ENCODE results near the gene CHRNA9.

CHRNA9 gene

GRCh38 chr4:40337523-40337922 is 2.4 kb downstream of the CHRNA9 start:
- no peak overlapping the region for H3K27ac ChIP-seq (ENCODE audit: low read length, poor library complexity, severe bottlenecking)

GRCh38 chr4:40340030-40340429 is 4.9 kb downstream of the CHRNA9 start:
- Histone ChIP-seq H2BK5ac (ENCODE audit: low read depth, low read length, poor library complexity, severe bottlenecking) (no peak overlapping the region), H2BK15ac (ENCODE audit: low read depth, poor library complexity, severe bottlenecking) (no peak overlapping the region), H3K18ac (ENCODE audit: low read depth in 1 of 2, low read length in 2 of 2) (no peak overlapping the region), H2AFZ (ENCODE audit: low read depth, low read length) (no peak overlapping the region), H3K27me3 (ENCODE audit: control insufficient read depth in 1 of 2, insufficient read depth in 1 of 2, low read length in 2 of 2) (peaks cover 7 to 10% of the 10 kb centered on the region in 2 experiments), H3K4ac (ENCODE audit: low read depth in 1 of 2, low read length in 2 of 2) (no peak overlapping the region), H3K27ac (ENCODE audit: low read length, poor library complexity, severe bottlenecking) (no peak overlapping the region), H2BK120ac (ENCODE audit: low read depth, low read length) (no peak overlapping the region), H2AK5ac (ENCODE audit: low read length, severe bottlenecking) (no peak overlapping the region), H3K79me1 (replicated peaks; ENCODE audit: low read length, poor library complexity, severe bottlenecking) (no peaks in the 10 kb centered on the region), H3K4me3 (ENCODE audit: insufficient read depth in 1 of 2, low read depth in 1 of 2, low read length in 2 of 2) (no peak overlapping the region), H3K36me3 (ENCODE audit: control insufficient read depth in 1 of 2, insufficient read depth in 2 of 2, low read depth in 1 of 2, low read length in 2 of 2) (no peaks in the 10 kb centered on the region), H3K9ac (ENCODE audit: low read length) (no peak overlapping the region), H3K9me3 (ENCODE audit: control insufficient read depth, low read length) (no peaks in the 10 kb centered on the region), H4K8ac (ENCODE audit: low read length) (no peak overlapping the region), H3K14ac (ENCODE audit: low read length in 2 of 2) (no peak overlapping the region), H4K91ac (ENCODE audit: low read length) (no peak overlapping the region), H3K23ac (ENCODE audit: low read length in 2 of 2) (no peak overlapping the region), H3K4me1 (ENCODE audit: control insufficient read depth, insufficient read depth, low read depth, low read length) (peaks cover 7% of the 10 kb centered on the region), H2BK12ac (ENCODE audit: low read length in 2 of 2) (no peak overlapping the region), H3K4me2 (ENCODE audit: low read length, poor library complexity, severe bottlenecking) (no peak overlapping the region)
- no peak for DNase-seq

More at GRCh38 chr4:40337523-40337922, 2.4 kb downstream of the CHRNA9 start:
- Histone ChIP-seq H3K4me1 (ENCODE audit: control insufficient read depth, insufficient read depth, low read depth, low read length) (peaks cover 13% of the 10 kb centered on the region), H2BK15ac (ENCODE audit: low read depth, poor library complexity, severe bottlenecking) (no peak overlapping the region), H3K14ac (ENCODE audit: low read length in 2 of 2) (no peak overlapping the region), H3K9ac (ENCODE audit: low read length) (no peak overlapping the region), H3K23ac (ENCODE audit: low read length in 2 of 2) (no peak overlapping the region), H2BK5ac (ENCODE audit: low read depth, low read length, poor library complexity, severe bottlenecking) (no peak overlapping the region), H3K79me1 (replicated peaks; ENCODE audit: low read length, poor library complexity, severe bottlenecking) (no peaks in the 10 kb centered on the region), H3K36me3 (ENCODE audit: control insufficient read depth in 1 of 2, insufficient read depth in 2 of 2, low read depth in 1 of 2, low read length in 2 of 2) (no peaks in the 10 kb centered on the region), H2AK5ac (ENCODE audit: low read length, severe bottlenecking) (no peak overlapping the region), H2BK12ac (ENCODE audit: low read length in 2 of 2) (no peak overlapping the region), H3K27me3 (ENCODE audit: control insufficient read depth in 1 of 2, insufficient read depth in 1 of 2, low read length in 2 of 2) (peaks cover under 1 to 3% of the 10 kb centered on the region in 2 experiments), H2BK120ac (ENCODE audit: low read depth, low read length) (no peak overlapping the region), H3K9me3 (ENCODE audit: control insufficient read depth, low read length) (no peaks in the 10 kb centered on the region), H4K91ac (ENCODE audit: low read length) (no peak overlapping the region), H3K4ac (ENCODE audit: low read depth in 1 of 2, low read length in 2 of 2) (no peak overlapping the region), H4K8ac (ENCODE audit: low read length) (no peak overlapping the region), H2AFZ (ENCODE audit: low read depth, low read length) (no peak overlapping the region), H3K18ac (ENCODE audit: low read depth in 1 of 2, low read length in 2 of 2) (no peak overlapping the region), H3K4me3 (ENCODE audit: insufficient read depth in 1 of 2, low read depth in 1 of 2, low read length in 2 of 2) (no peak overlapping the region), H3K4me2 (ENCODE audit: low read length, poor library complexity, severe bottlenecking) (no peak overlapping the region)
- no peak for DNase-seq
- 79% methylated on average over 2 of the region's 2 CpGs for WGBS

GRCh38 chr4:40347472-40347871 is 12.3 kb downstream of the CHRNA9 start:
- WGBS: 0% methylated on average over 1 of the region's 3 CpGs
- Histone ChIP-seq H2AK5ac (ENCODE audit: low read length, severe bottlenecking) (no peak overlapping the region), H3K4me3 (ENCODE audit: insufficient read depth in 1 of 2, low read depth in 1 of 2, low read length in 2 of 2) (no peak overlapping the region), H3K27ac (ENCODE audit: low read length, poor library complexity, severe bottlenecking) (no peak overlapping the region), H3K9ac (ENCODE audit: low read length) (no peak overlapping the region), H3K4ac (ENCODE audit: low read depth in 1 of 2, low read length in 2 of 2) (no peak overlapping the region), H3K4me2 (ENCODE audit: low read length, poor library complexity, severe bottlenecking) (no peak overlapping the region), H2BK5ac (ENCODE audit: low read depth, low read length, poor library complexity, severe bottlenecking) (no peak overlapping the region), H3K36me3 (ENCODE audit: control insufficient read depth in 1 of 2, insufficient read depth in 2 of 2, low read depth in 1 of 2, low read length in 2 of 2) (no peaks in the 10 kb centered on the region), H4K8ac (ENCODE audit: low read length) (no peak overlapping the region), H3K23ac (ENCODE audit: low read length in 2 of 2) (no peak overlapping the region), H2BK15ac (ENCODE audit: low read depth, poor library complexity, severe bottlenecking) (no peak overlapping the region), H3K9me3 (ENCODE audit: control insufficient read depth, low read length) (no peaks in the 10 kb centered on the region), H3K4me1 (ENCODE audit: control insufficient read depth, insufficient read depth, low read depth, low read length) (no peaks in the 10 kb centered on the region), H3K14ac (ENCODE audit: low read length in 2 of 2) (no peak overlapping the region), H3K79me1 (replicated peaks; ENCODE audit: low read length, poor library complexity, severe bottlenecking) (no peaks in the 10 kb centered on the region), H2BK120ac (ENCODE audit: low read depth, low read length) (no peak overlapping the region), H4K91ac (ENCODE audit: low read length) (no peak overlapping the region), H3K18ac (ENCODE audit: low read depth in 1 of 2, low read length in 2 of 2) (no peak overlapping the region), H2AFZ (ENCODE audit: low read depth, low read length) (no peak overlapping the region), H2BK12ac (ENCODE audit: low read length in 2 of 2) (no peak overlapping the region), H3K27me3 (ENCODE audit: control insufficient read depth in 1 of 2, insufficient read depth in 1 of 2, low read length in 2 of 2) (peaks cover 8 to 10% of the 10 kb centered on the region in 2 experiments)
- no peak for DNase-seq

GRCh38 chr4:40348000-40348399 is 12.9 kb downstream of the CHRNA9 start:
- no peak overlapping the region for H2BK15ac ChIP-seq (ENCODE audit: low read depth, poor library complexity, severe bottlenecking)
- no peak overlapping the region for H3K18ac ChIP-seq (ENCODE audit: low read depth in 1 of 2, low read length in 2 of 2)
- DNase-seq: no peak
- H3K4ac ChIP-seq (ENCODE audit: low read depth in 1 of 2, low read length in 2 of 2): no peak overlapping the region
- no peak overlapping the region for H2BK120ac ChIP-seq (ENCODE audit: low read depth, low read length)
- H3K79me1 ChIP-seq (replicated peaks; ENCODE audit: low read length, poor library complexity, severe bottlenecking): no peaks in the 10 kb centered on the region
- H3K23ac ChIP-seq (ENCODE audit: low read length in 2 of 2): no peak overlapping the region
- no peak overlapping the region for H2AK5ac ChIP-seq (ENCODE audit: low read length, severe bottlenecking)
- no peak overlapping the region for H2BK12ac ChIP-seq (ENCODE audit: low read length in 2 of 2)
- no peak overlapping the region for H3K4me2 ChIP-seq (ENCODE audit: low read length, poor library complexity, severe bottlenecking)
- H2BK5ac ChIP-seq (ENCODE audit: low read depth, low read length, poor library complexity, severe bottlenecking): no peak overlapping the region
- H3K27me3 ChIP-seq (ENCODE audit: control insufficient read depth in 1 of 2, insufficient read depth in 1 of 2, low read length in 2 of 2): peaks cover 3 to 5% of the 10 kb centered on the region in 2 experiments
- H3K14ac ChIP-seq (ENCODE audit: low read length in 2 of 2): no peak overlapping the region
- H2AFZ ChIP-seq (ENCODE audit: low read depth, low read length): no peak overlapping the region
- no peak overlapping the region for H3K4me3 ChIP-seq (ENCODE audit: insufficient read depth in 1 of 2, low read depth in 1 of 2, low read length in 2 of 2)
- no peaks in the 10 kb centered on the region for H3K36me3 ChIP-seq (ENCODE audit: control insufficient read depth in 1 of 2, insufficient read depth in 2 of 2, low read depth in 1 of 2, low read length in 2 of 2)
- no peak overlapping the region for H3K9ac ChIP-seq (ENCODE audit: low read length)
- 100% methylated on average over 1 of the region's 2 CpGs for WGBS
- no peaks in the 10 kb centered on the region for H3K9me3 ChIP-seq (ENCODE audit: control insufficient read depth, low read length)
- no peak overlapping the region for H4K91ac ChIP-seq (ENCODE audit: low read length)
- no peaks in the 10 kb centered on the region for H3K4me1 ChIP-seq (ENCODE audit: control insufficient read depth, insufficient read depth, low read depth, low read length)
- no peak overlapping the region for H4K8ac ChIP-seq (ENCODE audit: low read length)
- no peak overlapping the region for H3K27ac ChIP-seq (ENCODE audit: low read length, poor library complexity, severe bottlenecking)

All from mesenchymal stem cell (in vitro differentiated cells and primary cell).